Tibial nerve (tissue), 4 donors: ENCODE data around the gene SEC22C. TPM values are rescaled to one million over a fixed set of nuclear protein-coding genes. Genes with fewer than 3 reads are reported as not detected.
A peak's percentile ranks its signal among the peaks of the same experiment; 100 is the strongest.

ENCODE experiments used
- DNase-seq, 2 donors: peaks; one replicate each; pipeline ENCODE4 v3.0.0-alpha.2; 2019; ENCODE audit warnings: low spot score in 2 of 2
- H3K27ac ChIP-seq, 4 donors: fragments of 200-600 bp; sonication (generic) in 3 of 4; one replicate each; pipeline ENCODE4 v1.5.1; 2017 to 2019; ENCODE audit warnings: mild to moderate bottlenecking in 1 of 4
- H3K27me3 ChIP-seq, 2 donors: fragments of 200-600 bp; sonication (generic) in 1 of 2; one replicate each; pipeline versions ENCODE4 v1.5.1 to v1.6.0; 2017 to 2019
- H3K36me3 ChIP-seq, 3 donors: fragments of 200-600 bp; sonication (generic); one replicate each; pipeline ENCODE4 v1.5.1; 2018 to 2019
- H3K4me1 ChIP-seq, 4 donors: fragments of 200-600 bp; sonication (generic) in 3 of 4; one replicate each; pipeline ENCODE4 v1.5.1; 2017 to 2019
- H3K4me3 ChIP-seq, 4 donors: fragments of 200-600 bp; sonication (generic) in 3 of 4; one replicate each; pipeline ENCODE4 v1.5.1; 2017 to 2019; ENCODE audit warnings: mild to moderate bottlenecking in 1 of 4, moderate library complexity in 1 of 4
- H3K9me3 ChIP-seq, 4 donors: fragments of 200-600 bp; sonication (generic) in 3 of 4; one replicate each; pipeline ENCODE4 v1.5.1; 2017 to 2019
- EP300 ChIP-seq, 2 donors: sonication (generic); formaldehyde crosslinking; IDR thresholded peaks; one replicate each; pipeline ENCODE4 v1.6.1; 2017; ENCODE audit warnings: antibody characterized with exemption in 2 of 2, mild to moderate bottlenecking in 1 of 2
- POLR2A ChIP-seq, 2 donors: fragments of 450-650 bp; IDR thresholded peaks; one replicate each; pipeline ENCODE4 v1.6.1; 2017; ENCODE audit warnings: antibody characterized with exemption in 2 of 2, mild to moderate bottlenecking in 2 of 2, moderate library complexity in 2 of 2
- WGBS, 2 donors: methylation state at CpG; one replicate each; pipeline ENCODE4 v1.1.5; 2018; 5-methylcytosine and 5-hydroxymethylcytosine counted together
- total RNA-seq, 4 donors: library from RNA; depleted of rRNA; stranded (reverse); fragments of >200 nt; gene quantifications; one replicate each; pipeline ENCODE4 v1.1.0, GENCODE V29; 2016
- TF ChIP-seq, protein P1 (sequence below), 5 experiments: fragments of 200-600 bp in 3 of 5; fragments of 450-650 bp in 2 of 5; sonication (generic) in 3 of 5; IDR thresholded peaks; one replicate each; pipeline ENCODE4 v1.5.1; 2016 to 2019; ENCODE audit warnings: antibody characterized with exemption in 5 of 5, mild to moderate bottlenecking in 3 of 5, moderate library complexity in 2 of 5

SEC22C gene
- total RNA-seq, 4 donors from 2014 or later, result 74.1 to 95.3 (median 86.1) TPM

- peaks cover 0 to 19% (median 2%) of the 10 kb centered on the region in 4 donors for H3K4me1 ChIP-seq
- peak overlapping the region in 2 of 4 donors; percentile 37 to 59 for H3K27ac ChIP-seq
- H3K36me3 ChIP-seq, result peaks cover 0 to 30% (median 0%) of the 10 kb centered on the region in 3 donors
- no peak for DNase-seq
- H3K9me3 ChIP-seq, result no peaks in the 10 kb centered on the region
- no peaks in the 10 kb centered on the region for H3K27me3 ChIP-seq
- H3K4me3 ChIP-seq, result no peak overlapping the region
- TF ChIP-seq POLR2A (IDR thresholded peaks at IDR 0.05) (no peak), EP300 (IDR thresholded peaks at IDR 0.05) (no peak)
- TF ChIP-seq, protein P1, sequence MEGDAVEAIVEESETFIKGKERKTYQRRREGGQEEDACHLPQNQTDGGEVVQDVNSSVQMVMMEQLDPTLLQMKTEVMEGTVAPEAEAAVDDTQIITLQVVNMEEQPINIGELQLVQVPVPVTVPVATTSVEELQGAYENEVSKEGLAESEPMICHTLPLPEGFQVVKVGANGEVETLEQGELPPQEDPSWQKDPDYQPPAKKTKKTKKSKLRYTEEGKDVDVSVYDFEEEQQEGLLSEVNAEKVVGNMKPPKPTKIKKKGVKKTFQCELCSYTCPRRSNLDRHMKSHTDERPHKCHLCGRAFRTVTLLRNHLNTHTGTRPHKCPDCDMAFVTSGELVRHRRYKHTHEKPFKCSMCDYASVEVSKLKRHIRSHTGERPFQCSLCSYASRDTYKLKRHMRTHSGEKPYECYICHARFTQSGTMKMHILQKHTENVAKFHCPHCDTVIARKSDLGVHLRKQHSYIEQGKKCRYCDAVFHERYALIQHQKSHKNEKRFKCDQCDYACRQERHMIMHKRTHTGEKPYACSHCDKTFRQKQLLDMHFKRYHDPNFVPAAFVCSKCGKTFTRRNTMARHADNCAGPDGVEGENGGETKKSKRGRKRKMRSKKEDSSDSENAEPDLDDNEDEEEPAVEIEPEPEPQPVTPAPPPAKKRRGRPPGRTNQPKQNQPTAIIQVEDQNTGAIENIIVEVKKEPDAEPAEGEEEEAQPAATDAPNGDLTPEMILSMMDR (IDR thresholded peaks at IDR 0.05), result no peak
- 68 to 75% methylated on average over 4 to 5 of the region's 5 CpGs for WGBS, 2 donors
Observed at GRCh38 chr3:42545284-42545900, 36.4 kb downstream of the SEC22C start.

- 50 to 57% methylated on average over 12 of the region's 12 CpGs for WGBS, 2 donors
- DNase-seq, result peak in 1 of 2 donors; percentile 13
Observed at GRCh38 chr3:42544492-42545283, 37.1 kb downstream of the SEC22C start.

DNA sequence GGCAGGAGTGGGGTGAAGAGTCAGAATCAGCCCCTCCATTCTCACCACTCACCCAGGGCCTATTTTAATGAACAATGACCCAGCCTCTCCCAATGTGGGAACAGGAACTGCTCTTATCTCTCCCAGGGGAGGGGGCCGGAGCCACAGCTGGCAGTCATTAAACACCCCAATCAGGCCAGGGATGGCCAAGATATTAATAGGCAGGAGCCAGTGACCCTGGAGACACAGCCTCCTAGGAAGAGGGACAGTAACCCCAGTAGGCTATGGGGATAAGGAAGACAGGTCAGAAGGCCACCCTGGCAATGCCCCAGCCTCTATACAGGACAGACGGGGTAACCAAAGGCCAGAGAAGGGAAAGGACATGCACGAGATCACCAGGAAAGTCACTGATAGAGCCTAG lies 40.7 kb downstream of the SEC22C start:
- peaks cover 0 to 9% (median 0%) of the 10 kb centered on the region in 4 donors for H3K4me1 ChIP-seq
- no peak for DNase-seq
- H3K36me3 ChIP-seq, result peaks cover 0 to 10% (median 0%) of the 10 kb centered on the region in 3 donors
- H3K27me3 ChIP-seq, result no peaks in the 10 kb centered on the region
- no peak overlapping the region for H3K4me3 ChIP-seq
- WGBS, 2 donors, result 51 to 53% methylated on average over 3 of the region's 3 CpGs
- no peaks in the 10 kb centered on the region for H3K9me3 ChIP-seq
- H3K27ac ChIP-seq, result no peak overlapping the region
- TF ChIP-seq, protein P1 (IDR thresholded peaks at IDR 0.05), result no peak
- TF ChIP-seq POLR2A (IDR thresholded peaks at IDR 0.05) (no peak), EP300 (IDR thresholded peaks at IDR 0.05) (no peak)

More at GRCh38 chr3:42544492-42545283, 37.1 kb downstream of the SEC22C start:
- Histone ChIP-seq H3K27ac (peak overlapping the region in 2 of 4 donors; percentile 37 to 59), H3K4me1 (peaks cover 0 to 19% (median 2%) of the 10 kb centered on the region in 4 donors), H3K36me3 (peaks cover 0 to 30% (median 0%) of the 10 kb centered on the region in 3 donors), H3K9me3 (no peaks in the 10 kb centered on the region), H3K27me3 (no peaks in the 10 kb centered on the region), H3K4me3 (no peak overlapping the region)
- no peak for TF ChIP-seq POLR2A (IDR thresholded peaks at IDR 0.05)
- peak; percentile 18 to 32 for TF ChIP-seq EP300 (IDR thresholded peaks at IDR 0.05)

GRCh38 chr3:42539871-42540714 lies 41.7 kb downstream of the SEC22C start:
- TF ChIP-seq EP300 (IDR thresholded peaks at IDR 0.05), result no peak
- TF ChIP-seq, protein P1 (IDR thresholded peaks at IDR 0.05), result peak; percentile 42 to 70 (median 62)
- TF ChIP-seq POLR2A (IDR thresholded peaks at IDR 0.05), result no peak
- Histone ChIP-seq H3K27me3 (no peaks in the 10 kb centered on the region), H3K4me1 (peaks cover 0 to 6% (median 0%) of the 10 kb centered on the region in 4 donors), H3K4me3 (no peak overlapping the region), H3K36me3 (peaks cover 0 to 10% (median 0%) of the 10 kb centered on the region in 3 donors), H3K9me3 (no peaks in the 10 kb centered on the region), H3K27ac (no peak overlapping the region)
- WGBS, 2 donors, result 64 to 65% methylated on average over 14 of the region's 14 CpGs
- DNase-seq, result peak in 1 of 2 donors; percentile 36

DNA sequence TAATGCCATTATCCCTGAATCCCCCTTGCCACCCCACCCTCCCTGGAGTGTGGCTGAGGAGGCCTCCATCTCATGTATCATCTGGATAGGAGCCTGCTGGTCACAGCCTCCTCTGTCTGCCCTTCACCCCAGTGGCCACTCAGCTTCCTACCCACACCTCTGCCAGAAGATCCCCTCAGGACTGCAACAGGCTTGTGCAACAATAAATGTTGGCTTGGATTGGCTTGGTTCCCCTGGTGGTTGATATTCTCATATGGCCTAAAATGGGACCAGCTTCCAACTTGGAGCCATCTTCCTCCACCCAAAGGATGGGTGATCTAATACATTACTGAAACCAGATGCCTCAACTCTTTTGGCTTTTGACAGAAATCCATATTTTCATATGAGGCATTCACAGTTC lies 44.4 kb downstream of the SEC22C start:
- no peaks in the 10 kb centered on the region for H3K9me3 ChIP-seq
- no peaks in the 10 kb centered on the region for H3K36me3 ChIP-seq
- TF ChIP-seq EP300 (IDR thresholded peaks at IDR 0.05) (no peak), POLR2A (IDR thresholded peaks at IDR 0.05) (no peak)
- TF ChIP-seq, protein P1 (IDR thresholded peaks at IDR 0.05), result no peak
- H3K27me3 ChIP-seq, result no peaks in the 10 kb centered on the region
- DNase-seq, result no peak
- H3K4me3 ChIP-seq, result no peak overlapping the region
- no peaks in the 10 kb centered on the region for H3K4me1 ChIP-seq
- H3K27ac ChIP-seq, result no peak overlapping the region
